Measurements from ENCODE around the gene THTPA. TPM values are rescaled to one million over a fixed set of nuclear protein-coding genes. Genes with fewer than 3 reads are reported as not detected.

Gene THTPA
- total and polyA plus RNA-seq, 2 of the 13 experiments (the other 11 are each of a cell fraction or from before 2014, with no cell fraction given), result 7.4 to 8.7 TPM

DNA sequence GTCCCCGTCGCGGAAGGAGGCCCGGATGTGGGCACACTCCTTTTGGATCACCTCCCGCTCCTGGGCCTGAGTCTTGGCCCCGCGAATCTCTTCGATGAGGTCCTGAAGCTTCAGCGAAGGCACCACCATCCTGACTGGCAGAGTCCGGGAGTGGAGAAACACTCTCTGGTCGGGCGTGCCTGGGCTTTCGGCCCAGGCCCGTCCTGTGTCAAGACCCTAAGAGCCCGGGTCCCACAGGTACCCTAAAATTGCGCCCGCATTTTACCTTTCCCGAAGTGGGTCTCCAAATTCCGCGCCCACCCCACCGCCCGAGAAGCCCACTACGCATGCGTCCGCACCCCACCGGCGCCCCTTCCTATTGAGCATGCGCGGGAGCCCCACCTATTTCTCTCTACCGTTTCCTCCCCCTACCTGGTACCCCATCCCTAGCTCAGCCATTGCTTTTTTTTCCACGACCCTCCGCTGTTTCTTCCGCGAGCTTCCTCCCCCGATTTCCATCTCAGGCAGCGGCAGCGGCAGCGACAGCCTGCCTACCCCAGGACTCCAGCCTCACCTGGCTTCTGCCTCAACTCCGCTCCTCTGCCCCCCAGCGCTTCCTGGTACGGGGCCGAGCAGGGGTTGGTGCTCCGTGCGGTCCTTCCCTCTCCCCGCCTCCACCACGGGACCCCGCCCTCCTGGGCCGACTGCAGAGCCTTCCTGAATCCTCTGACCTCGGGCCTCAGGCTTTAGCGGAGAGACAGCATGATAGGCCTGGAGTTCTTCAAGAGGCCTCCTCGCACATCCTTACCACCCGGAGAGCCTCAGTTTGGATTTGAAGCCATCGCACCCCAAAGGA, 11.3 kb downstream of the THTPA start, which contains the start of gene AP1G2 (continued):
- TF ChIP-seq, protein P1, sequence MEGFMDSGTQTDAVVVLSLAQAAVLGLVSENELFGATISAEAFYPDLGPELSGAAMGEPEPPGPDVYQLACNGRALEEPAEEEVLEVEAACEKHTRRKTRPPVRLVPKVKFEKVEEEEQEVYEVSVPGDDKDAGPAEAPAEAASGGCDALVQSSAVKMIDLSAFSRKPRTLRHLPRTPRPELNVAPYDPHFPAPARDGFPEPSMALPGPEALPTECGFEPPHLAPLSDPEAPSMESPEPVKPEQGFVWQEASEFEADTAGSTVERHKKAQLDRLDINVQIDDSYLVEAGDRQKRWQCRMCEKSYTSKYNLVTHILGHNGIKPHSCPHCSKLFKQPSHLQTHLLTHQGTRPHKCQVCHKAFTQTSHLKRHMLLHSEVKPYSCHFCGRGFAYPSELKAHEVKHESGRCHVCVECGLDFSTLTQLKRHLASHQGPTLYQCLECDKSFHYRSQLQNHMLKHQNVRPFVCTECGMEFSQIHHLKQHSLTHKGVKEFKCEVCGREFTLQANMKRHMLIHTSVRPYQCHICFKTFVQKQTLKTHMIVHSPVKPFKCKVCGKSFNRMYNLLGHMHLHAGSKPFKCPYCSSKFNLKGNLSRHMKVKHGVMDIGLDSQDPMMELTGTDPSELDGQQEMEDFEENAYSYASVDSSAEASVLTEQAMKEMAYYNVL (CRISPR knock-in tag; IDR thresholded peaks at IDR 0.05; ENCODE audit: borderline replicate concordance), result no peak; the same call in 1 of the 2 replicates
- TF ChIP-seq MAFG (CRISPR knock-in tag; IDR thresholded peaks at IDR 0.05), result no peak
- peak; percentile 83; the same call in 1 of the 2 replicates for TF ChIP-seq HMG20B (CRISPR knock-in tag; conservative IDR thresholded peaks at IDR 0.05)
- TF ChIP-seq, protein P2, sequence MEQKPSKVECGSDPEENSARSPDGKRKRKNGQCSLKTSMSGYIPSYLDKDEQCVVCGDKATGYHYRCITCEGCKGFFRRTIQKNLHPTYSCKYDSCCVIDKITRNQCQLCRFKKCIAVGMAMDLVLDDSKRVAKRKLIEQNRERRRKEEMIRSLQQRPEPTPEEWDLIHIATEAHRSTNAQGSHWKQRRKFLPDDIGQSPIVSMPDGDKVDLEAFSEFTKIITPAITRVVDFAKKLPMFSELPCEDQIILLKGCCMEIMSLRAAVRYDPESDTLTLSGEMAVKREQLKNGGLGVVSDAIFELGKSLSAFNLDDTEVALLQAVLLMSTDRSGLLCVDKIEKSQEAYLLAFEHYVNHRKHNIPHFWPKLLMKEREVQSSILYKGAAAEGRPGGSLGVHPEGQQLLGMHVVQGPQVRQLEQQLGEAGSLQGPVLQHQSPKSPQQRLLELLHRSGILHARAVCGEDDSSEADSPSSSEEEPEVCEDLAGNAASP (CRISPR knock-in tag; IDR thresholded peaks at IDR 0.05; ENCODE audit: borderline replicate concordance), result peak; percentile 18; the same call in 1 of the 2 replicates
- 0 out of 2 replicates have a peak, but pooled peaks have one; percentile 42 for TF ChIP-seq SIX1 (CRISPR knock-in tag; IDR thresholded peaks at IDR 0.05; ENCODE audit: borderline replicate concordance)
- peak; percentile 92; the same call in 1 of the 2 replicates for TF ChIP-seq ZNF446 (CRISPR knock-in tag; IDR thresholded peaks at IDR 0.05)
- TF ChIP-seq CEBPB (IDR thresholded peaks at IDR 0.05; ENCODE audit: borderline replicate concordance, low read depth, low read length), result no peak
- peak; percentile 98 for TF ChIP-seq KAT8 (CRISPR knock-in tag; IDR thresholded peaks at IDR 0.05)
- TF ChIP-seq, protein P3, sequence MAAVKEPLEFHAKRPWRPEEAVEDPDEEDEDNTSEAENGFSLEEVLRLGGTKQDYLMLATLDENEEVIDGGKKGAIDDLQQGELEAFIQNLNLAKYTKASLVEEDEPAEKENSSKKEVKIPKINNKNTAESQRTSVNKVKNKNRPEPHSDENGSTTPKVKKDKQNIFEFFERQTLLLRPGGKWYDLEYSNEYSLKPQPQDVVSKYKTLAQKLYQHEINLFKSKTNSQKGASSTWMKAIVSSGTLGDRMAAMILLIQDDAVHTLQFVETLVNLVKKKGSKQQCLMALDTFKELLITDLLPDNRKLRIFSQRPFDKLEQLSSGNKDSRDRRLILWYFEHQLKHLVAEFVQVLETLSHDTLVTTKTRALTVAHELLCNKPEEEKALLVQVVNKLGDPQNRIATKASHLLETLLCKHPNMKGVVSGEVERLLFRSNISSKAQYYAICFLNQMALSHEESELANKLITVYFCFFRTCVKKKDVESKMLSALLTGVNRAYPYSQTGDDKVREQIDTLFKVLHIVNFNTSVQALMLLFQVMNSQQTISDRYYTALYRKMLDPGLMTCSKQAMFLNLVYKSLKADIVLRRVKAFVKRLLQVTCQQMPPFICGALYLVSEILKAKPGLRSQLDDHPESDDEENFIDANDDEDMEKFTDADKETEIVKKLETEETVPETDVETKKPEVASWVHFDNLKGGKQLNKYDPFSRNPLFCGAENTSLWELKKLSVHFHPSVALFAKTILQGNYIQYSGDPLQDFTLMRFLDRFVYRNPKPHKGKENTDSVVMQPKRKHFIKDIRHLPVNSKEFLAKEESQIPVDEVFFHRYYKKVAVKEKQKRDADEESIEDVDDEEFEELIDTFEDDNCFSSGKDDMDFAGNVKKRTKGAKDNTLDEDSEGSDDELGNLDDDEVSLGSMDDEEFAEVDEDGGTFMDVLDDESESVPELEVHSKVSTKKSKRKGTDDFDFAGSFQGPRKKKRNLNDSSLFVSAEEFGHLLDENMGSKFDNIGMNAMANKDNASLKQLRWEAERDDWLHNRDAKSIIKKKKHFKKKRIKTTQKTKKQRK (IDR thresholded peaks at IDR 0.05; ENCODE audit: low read length), result no peak
- no peak; the same call in 1 of the 2 replicates for TF ChIP-seq RFX3 (CRISPR knock-in tag; IDR thresholded peaks at IDR 0.05)
- peak; percentile 93 for TF ChIP-seq SNAI1 (CRISPR knock-in tag; IDR thresholded peaks at IDR 0.05; ENCODE audit: borderline replicate concordance)
- TF ChIP-seq SMARCE1 (IDR thresholded peaks at IDR 0.05; ENCODE audit: borderline replicate concordance), result no peak
- TF ChIP-seq, protein P4, sequence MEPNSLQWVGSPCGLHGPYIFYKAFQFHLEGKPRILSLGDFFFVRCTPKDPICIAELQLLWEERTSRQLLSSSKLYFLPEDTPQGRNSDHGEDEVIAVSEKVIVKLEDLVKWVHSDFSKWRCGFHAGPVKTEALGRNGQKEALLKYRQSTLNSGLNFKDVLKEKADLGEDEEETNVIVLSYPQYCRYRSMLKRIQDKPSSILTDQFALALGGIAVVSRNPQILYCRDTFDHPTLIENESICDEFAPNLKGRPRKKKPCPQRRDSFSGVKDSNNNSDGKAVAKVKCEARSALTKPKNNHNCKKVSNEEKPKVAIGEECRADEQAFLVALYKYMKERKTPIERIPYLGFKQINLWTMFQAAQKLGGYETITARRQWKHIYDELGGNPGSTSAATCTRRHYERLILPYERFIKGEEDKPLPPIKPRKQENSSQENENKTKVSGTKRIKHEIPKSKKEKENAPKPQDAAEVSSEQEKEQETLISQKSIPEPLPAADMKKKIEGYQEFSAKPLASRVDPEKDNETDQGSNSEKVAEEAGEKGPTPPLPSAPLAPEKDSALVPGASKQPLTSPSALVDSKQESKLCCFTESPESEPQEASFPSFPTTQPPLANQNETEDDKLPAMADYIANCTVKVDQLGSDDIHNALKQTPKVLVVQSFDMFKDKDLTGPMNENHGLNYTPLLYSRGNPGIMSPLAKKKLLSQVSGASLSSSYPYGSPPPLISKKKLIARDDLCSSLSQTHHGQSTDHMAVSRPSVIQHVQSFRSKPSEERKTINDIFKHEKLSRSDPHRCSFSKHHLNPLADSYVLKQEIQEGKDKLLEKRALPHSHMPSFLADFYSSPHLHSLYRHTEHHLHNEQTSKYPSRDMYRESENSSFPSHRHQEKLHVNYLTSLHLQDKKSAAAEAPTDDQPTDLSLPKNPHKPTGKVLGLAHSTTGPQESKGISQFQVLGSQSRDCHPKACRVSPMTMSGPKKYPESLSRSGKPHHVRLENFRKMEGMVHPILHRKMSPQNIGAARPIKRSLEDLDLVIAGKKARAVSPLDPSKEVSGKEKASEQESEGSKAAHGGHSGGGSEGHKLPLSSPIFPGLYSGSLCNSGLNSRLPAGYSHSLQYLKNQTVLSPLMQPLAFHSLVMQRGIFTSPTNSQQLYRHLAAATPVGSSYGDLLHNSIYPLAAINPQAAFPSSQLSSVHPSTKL (CRISPR knock-in tag; IDR thresholded peaks at IDR 0.05), result peak; percentile 77
- TF ChIP-seq ZNF496 (CRISPR knock-in tag; IDR thresholded peaks at IDR 0.05; ENCODE audit: insufficient replicate concordance), result no peak
- TF ChIP-seq CBFB (CRISPR knock-in tag; IDR thresholded peaks at IDR 0.05), result peak; percentile 87; the same call in 1 of the 2 replicates
- TF ChIP-seq SALL2 (CRISPR knock-in tag; IDR thresholded peaks at IDR 0.05), result peak; percentile 86; the same call in 1 of the 2 replicates

Measured in HepG2 (cell line).